K562 (cell line): ENCODE results near the gene ZNF668. TPM values are rescaled to one million over a fixed set of nuclear protein-coding genes. Genes with fewer than 3 reads are reported as not detected.
A peak's percentile ranks its signal among the peaks of the same experiment; 100 is the strongest.

ENCODE experiments used
- ATF2 ChIP-seq: sonication (generic); formaldehyde crosslinking; IDR thresholded peaks from 2 replicates; pipeline ENCODE4 v1.8.1; 2022; ENCODE audit warnings: missing genetic modification reagents
- BACH1 ChIP-seq: fragments of 200-800 bp; sonication (Bioruptor generic); IDR thresholded peaks from 2 replicates; pipeline ENCODE4 v1.6.1; 2016; ENCODE audit warnings: missing genetic modification characterization, missing compliant biosample characterization
- BRCA1 ChIP-seq, 2 experiments: fragments of 450-650 bp in 1 of 2; sonication (generic) in 1 of 2; formaldehyde crosslinking in 1 of 2; IDR thresholded peaks; 2 replicates each; pipeline versions ENCODE4 v1.5.0 to v1.6.1; 2017 to 2020; ENCODE audit warnings: mild to moderate bottlenecking in 1 of 2, missing genetic modification reagents in 1 of 2
- CREB3 ChIP-seq: fragments of 450-650 bp; conservative IDR thresholded peaks from 2 replicates; pipeline ENCODE4 v1.6.1; 2016; ENCODE audit warnings: missing genetic modification characterization, low read depth, mild to moderate bottlenecking, missing compliant biosample characterization, moderate library complexity
- E2F1 ChIP-seq: sonication (generic); formaldehyde crosslinking; IDR thresholded peaks from 2 replicates; pipeline ENCODE4 v1.8.1; 2023; ENCODE audit warnings: mild to moderate bottlenecking, missing genetic modification reagents, moderate library complexity
- E2F8 ChIP-seq: fragments of 450-650 bp; IDR thresholded peaks from 2 replicates; pipeline ENCODE4 v1.7.1; 2018; ENCODE audit warnings: mild to moderate bottlenecking, low read depth; ENCODE audit not compliant: partially characterized antibody
- EGR1 ChIP-seq: fragments of 450-650 bp; conservative IDR thresholded peaks from 2 replicates; pipeline ENCODE4 v1.6.1; 2017; ENCODE audit warnings: mild to moderate bottlenecking
- ETS1 ChIP-seq: conservative IDR thresholded peaks from 2 replicates; pipeline ENCODE4 v1.6.1; 2011; ENCODE audit warnings: low read depth, mild to moderate bottlenecking, low read length; ENCODE audit not compliant: control insufficient read depth
- FOS ChIP-seq: IDR thresholded peaks from 3 replicates; pipeline ENCODE4 v1.6.1; 2011; ENCODE audit not compliant: insufficient read length; ENCODE audit errors: extremely low read depth
- HCFC1 ChIP-seq: IDR thresholded peaks from 2 replicates; pipeline ENCODE4 v1.6.1; 2012; ENCODE audit warnings: low read depth, low read length, improper control_type of control experiment
- MNT ChIP-seq, 2 experiments: fragments of 450-650 bp; conservative IDR thresholded peaks; 2 replicates each; pipeline ENCODE4 v1.6.1; 2017; ENCODE audit warnings: mild to moderate bottlenecking in 2 of 2, moderate library complexity in 2 of 2
- SLC30A9 ChIP-seq: fragments of 250-450 bp; sonication (Bioruptor Pico); IDR thresholded peaks from 2 replicates; pipeline ENCODE4 v1.8.0; 2022; ENCODE audit warnings: mild to moderate bottlenecking, moderate library complexity
- TBP ChIP-seq: optimal IDR thresholded peaks from 2 replicates; pipeline ENCODE3; 2011; ENCODE audit warnings: low read depth, low read length, improper control_type of control experiment
- ZNF133 ChIP-seq: fragments of 250-450 bp; sonication (Bioruptor Pico); IDR thresholded peaks from 2 replicates; pipeline ENCODE4 v1.4.0; 2020; ENCODE audit warnings: mild to moderate bottlenecking
- ZNF174 ChIP-seq: fragments of 250-450 bp; sonication (Bioruptor Pico); IDR thresholded peaks from 2 replicates; pipeline ENCODE4 v1.4.0; 2020; ENCODE audit warnings: mild to moderate bottlenecking
- ZNF644 ChIP-seq: fragments of 200-800 bp; sonication (Bioruptor generic); IDR thresholded peaks from 2 replicates; pipeline ENCODE4 v1.6.1; 2016; ENCODE audit warnings: low read depth, missing genetic modification characterization, missing compliant biosample characterization
- ZNF707 ChIP-seq: fragments of 250-450 bp; sonication (Bioruptor Pico); conservative IDR thresholded peaks from 2 replicates; pipeline ENCODE4 v1.8.0; 2022; ENCODE audit warnings: inconsistent platforms, mild to moderate bottlenecking, moderate library complexity
- polyA plus RNA-seq, 8 experiments: library from polyadenylated mRNA; depleted of rRNA in 4 of 8; stranded (reverse) in 5 of 8; unstranded in 3 of 8; fragments of >200 nt; fragmentation: Nextera tagmentation in 2 of 8; fragmentation: Illumina TruSeq in 1 of 8; extraction: Ambion mirVana in 2 of 8; extraction: Trizol in 1 of 8; gene quantifications; 2 replicates each; pipeline versions ENCODE4 v1.2.1 to v1.2.3, GENCODE V29; 2011 to 2014; ENCODE audit warnings: inconsistent platforms in 1 of 8, missing spikeins in 1 of 8
- total RNA-seq, 7 experiments: library from RNA; depleted of rRNA in 6 of 7; stranded (reverse); fragments of >200 nt in 6 of 7; fragmentation: Illumina TruSeq in 2 of 7; extraction: Trizol in 2 of 7; gene quantifications; 2 replicates each; pipeline versions ENCODE4 v1.2.1 to v1.2.3, GENCODE V29; 2011 to 2021; ENCODE audit warnings: low replicate concordance in 1 of 7

The ZNF668 gene
- total and polyA plus RNA-seq, 9 of the 15 experiments (the other 6 are each of a cell fraction or from before 2014, with no cell fraction given): 0.04 to 15.3 (median 3.8) TPM; not detected in 1

GRCh38 chr16:31108035-31108793 is 34.2 kb upstream of the ZNF668 start, which contains the start of gene BCKDK (continued):
- TF ChIP-seq ATF2 (CRISPR knock-in tag) (no peak), ETS1 (peak; percentile 94), CREB3 (tag) (no peak), SLC30A9 (CRISPR knock-in tag) (no peak), FOS (no peak), ZNF644 (no peak), EGR1 (peak; percentile 98), TBP (peak; percentile 39), ZNF133 (CRISPR knock-in tag) (no peak), E2F8 (no peak), E2F1 (CRISPR knock-in tag) (no peak), HCFC1 (peak; percentile 96), MNT (conservative IDR thresholded peaks at IDR 0.05) (peak in 1 of 2 experiments; percentile 70; a peak in 2 of 4 replicates), ZNF707 (CRISPR knock-in tag) (no peak), ZNF174 (CRISPR knock-in tag) (no peak), BRCA1 (IDR thresholded peaks at IDR 0.05) (no peak), BRCA1 (CRISPR knock-in tag; IDR thresholded peaks at IDR 0.05) (no peak), BACH1 (tag) (no peak)
